Measurements from ENCODE around the gene EXTL1. TPM values are rescaled to one million over a fixed set of nuclear protein-coding genes. Genes with fewer than 3 reads are reported as not detected.

The EXTL1 gene
- total RNA-seq, 1 experiment from 2014 or later: not detected

DNA sequence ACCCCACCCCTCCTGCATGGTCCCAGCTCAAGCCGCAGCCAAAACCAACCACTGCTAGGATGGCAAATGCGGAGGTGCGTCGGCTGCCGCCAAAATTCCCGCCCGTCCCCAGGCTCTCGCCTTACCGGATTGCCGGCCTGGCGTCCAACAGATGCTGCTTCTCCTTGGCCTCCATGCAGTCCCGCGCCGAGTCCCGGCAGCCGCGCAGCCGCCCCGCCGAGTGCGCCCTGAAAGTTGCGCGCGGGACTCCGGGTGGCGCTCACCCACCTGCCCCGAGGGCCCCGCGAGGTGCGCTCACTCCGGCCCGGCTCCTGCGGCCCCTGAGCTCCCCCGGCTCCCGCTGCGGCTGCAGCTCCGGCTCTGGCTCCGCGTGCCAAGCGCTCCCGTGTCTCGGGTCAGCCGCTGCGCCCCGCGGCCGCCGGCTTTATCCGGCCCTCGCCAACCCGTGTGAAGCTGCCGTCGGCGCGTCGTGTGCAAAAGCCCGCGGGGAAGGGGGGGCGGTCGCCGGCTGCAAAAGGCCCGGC is 24.2 kb downstream of the EXTL1 start, which contains the start of gene SLC30A2:
Gene SLC30A2, minus strand, starts transcription at position 397 of the 524 bp plus-strand sequence. Its CDS starts 222 bp downstream, at position 175.
- Histone ChIP-seq H3K27me3 (peaks cover 28% of the 10 kb centered on the region), H3K4me3 (no peak within 1 kb of the TSS), H3K36me3 (no peaks in the 10 kb centered on the region), H3K9me3 (no peaks in the 10 kb centered on the region)
- peak; percentile 28 for DNase-seq

DNA sequence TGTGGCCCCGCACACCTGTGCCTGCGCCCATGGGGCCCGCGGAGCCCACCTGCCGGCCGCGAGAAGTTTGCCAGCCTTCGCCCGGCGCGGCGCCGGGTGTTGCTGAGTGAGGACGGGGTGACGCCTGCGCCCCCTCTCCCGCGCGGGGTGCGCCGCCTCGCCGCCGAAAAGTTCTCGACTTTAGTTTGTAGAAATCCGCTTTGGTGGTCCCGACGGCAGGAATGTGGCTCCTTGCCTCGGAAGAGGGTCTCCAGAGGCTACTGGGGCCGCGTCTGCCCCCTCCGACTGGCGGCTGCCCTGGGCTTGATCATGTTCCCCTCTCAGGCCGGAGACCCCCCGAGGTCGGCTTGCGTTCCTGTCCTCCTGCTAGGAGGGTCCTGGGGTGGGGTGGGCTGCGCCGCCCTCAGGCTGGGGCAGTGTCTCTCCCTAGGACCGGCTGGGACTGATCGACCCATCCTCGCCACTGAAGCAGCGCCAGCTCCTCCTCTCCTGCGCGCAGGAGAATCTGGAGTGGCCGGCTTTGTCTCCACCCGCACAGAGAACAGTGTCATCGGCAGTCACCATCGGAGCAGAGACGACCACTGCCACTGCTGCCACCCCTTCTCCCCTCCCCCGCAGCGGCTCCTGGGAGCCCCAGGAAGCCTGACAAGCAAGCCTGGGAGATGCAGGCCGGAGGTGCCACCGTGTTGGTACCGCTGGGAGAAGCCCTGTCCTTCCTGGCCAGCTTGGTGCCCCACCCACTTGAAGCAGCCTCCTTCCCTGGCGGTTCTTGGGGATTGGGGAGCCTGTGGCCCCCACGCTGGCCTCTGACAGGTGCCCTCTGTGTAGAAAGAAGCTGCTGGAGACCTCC is 24.9 kb downstream of the EXTL1 start:
- H3K9me3 ChIP-seq: no peaks in the 10 kb centered on the region
- no peak for DNase-seq
- H3K36me3 ChIP-seq: no peaks in the 10 kb centered on the region
- H3K4me3 ChIP-seq: no peak overlapping the region
- H3K27me3 ChIP-seq: peaks cover 28% of the 10 kb centered on the region

DNA sequence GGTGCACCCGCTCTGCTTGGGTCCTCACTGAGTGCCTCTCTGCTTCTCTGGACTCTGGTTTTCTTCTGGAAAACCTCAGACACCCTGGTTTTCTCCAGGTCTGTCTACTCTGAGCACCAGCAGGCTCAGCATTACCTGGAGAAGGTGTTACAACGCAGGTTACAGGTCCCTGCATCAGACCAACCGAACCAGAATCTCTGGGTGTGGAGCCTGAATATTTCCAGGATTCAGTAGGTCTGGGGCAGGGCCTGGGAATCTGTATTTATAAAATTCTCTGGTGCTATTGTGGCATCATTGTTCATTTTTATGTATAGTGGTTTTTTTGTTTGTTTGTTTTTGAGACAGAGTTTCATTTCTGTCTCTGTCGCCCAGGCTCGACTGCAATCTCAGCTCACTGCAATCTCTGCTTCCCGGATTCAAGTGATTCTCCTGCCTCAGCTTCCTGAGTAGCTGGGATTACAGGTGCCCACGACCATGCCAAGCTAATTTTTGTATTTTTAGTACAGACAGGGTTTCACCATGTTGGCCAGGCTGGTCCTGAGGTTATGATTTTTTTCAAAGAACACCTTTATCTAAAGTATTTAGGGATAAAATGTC is 25.8 kb downstream of the EXTL1 start:
- DNase-seq: no peak
- no peaks in the 10 kb centered on the region for H3K36me3 ChIP-seq
- no peak overlapping the region for H3K4me3 ChIP-seq
- H3K9me3 ChIP-seq: no peaks in the 10 kb centered on the region
- H3K27me3 ChIP-seq: peaks cover 28% of the 10 kb centered on the region

DNA sequence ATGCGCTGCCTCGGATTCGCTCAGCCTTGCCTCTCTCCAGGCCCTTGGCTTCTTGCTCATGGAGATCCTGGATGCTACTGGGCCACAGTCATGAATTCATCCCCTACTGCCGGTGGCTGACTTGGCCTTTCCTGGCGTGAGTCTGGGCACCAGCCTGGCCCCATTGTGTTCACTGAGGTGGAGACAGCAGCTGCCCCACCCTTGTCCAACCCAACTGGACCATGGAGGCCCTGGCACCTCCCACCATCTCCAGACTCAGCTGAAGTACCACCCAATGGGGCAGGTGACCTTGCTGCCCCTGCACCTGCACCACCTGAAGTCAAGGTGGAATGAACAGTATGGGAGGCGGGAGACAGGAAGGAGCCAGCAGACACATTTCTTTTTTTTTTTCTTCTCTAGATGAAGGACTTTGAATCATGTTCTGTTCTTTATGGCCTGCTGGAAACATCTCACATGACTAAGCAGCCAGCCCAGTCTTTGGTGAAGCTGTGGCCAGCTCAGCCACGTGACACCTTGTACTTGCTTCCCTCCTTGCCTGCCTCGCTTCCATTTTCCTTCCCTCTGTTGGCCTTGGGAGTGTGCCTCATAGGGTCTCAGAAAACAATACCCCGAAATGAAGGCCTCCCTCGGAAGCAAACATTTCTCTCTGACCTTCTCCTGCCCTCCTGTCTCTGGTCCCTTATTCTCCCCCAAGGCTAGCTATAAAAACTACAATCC is 28.1 kb downstream of the EXTL1 start:
- Histone ChIP-seq H3K4me3 (no peak overlapping the region), H3K36me3 (no peaks in the 10 kb centered on the region), H3K27me3 (peaks cover 28% of the 10 kb centered on the region), H3K9me3 (no peaks in the 10 kb centered on the region)
- no peak for DNase-seq

DNA sequence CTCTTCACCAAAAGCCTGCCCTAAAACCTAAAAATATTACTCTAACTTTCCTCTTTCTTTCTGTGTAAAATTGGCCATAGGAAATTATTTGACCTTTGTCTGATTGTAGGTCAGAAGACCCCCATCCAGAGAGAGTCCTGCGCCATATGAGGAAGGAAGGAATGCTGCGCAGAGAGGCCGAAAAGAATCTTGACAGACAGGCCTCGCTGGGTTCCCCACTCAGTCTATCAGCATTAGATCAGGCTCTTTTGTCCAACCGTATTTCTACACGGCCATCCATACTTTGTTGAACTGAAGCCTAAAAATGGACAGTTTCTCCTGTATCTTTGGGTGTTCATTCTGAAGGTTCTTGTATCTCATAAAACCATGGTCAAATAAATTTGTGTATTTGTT is 28.7 kb downstream of the EXTL1 start:
- no peaks in the 10 kb centered on the region for H3K36me3 ChIP-seq
- H3K4me3 ChIP-seq: no peak overlapping the region
- no peaks in the 10 kb centered on the region for H3K9me3 ChIP-seq
- no peak for DNase-seq
- H3K27me3 ChIP-seq: peaks cover 25% of the 10 kb centered on the region

DNA sequence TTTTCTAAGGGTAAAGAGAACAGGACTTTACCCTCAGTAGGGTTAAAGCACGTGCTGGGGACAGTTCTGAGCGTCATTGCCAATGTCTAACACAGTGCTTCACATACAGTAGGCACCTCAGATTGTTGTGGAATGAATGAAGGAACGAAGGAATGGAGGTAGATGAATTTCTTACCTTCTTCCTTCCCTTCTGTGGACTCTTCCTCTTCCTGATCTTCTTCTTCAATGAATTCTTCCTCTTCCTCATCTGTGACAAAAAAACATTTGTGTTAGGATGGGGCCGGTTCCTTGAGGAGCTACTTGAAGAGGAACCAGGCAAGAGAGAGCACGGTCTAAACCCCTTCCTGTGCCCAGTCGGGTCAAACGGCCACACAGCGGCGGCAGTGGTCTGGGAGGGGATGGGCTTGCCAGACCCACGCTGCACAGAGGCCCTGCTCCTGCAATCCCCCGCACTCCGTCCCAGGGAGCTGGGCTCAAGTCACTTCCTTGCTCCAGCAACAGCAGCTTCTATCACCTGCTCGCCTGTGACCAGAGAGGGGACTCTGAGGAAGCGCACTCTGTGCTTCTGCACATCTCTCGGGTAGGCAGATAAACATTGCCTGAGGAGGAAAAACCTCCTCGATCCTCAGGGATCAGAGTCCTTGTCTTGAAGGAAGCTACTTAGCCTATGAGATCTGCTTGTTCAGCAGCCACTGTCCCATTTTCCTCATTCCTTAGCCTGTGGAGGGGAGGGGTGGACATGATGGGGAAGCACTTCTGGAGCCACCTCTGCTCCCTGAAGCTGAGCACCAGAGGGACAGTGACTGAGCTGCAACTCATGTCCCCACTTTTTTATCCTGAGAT is 32.4 kb downstream of the EXTL1 start:
- H3K9me3 ChIP-seq: no peaks in the 10 kb centered on the region
- H3K36me3 ChIP-seq: no peaks in the 10 kb centered on the region
- no peak for DNase-seq
- no peaks in the 10 kb centered on the region for H3K27me3 ChIP-seq
- H3K4me3 ChIP-seq: no peak overlapping the region

DNA sequence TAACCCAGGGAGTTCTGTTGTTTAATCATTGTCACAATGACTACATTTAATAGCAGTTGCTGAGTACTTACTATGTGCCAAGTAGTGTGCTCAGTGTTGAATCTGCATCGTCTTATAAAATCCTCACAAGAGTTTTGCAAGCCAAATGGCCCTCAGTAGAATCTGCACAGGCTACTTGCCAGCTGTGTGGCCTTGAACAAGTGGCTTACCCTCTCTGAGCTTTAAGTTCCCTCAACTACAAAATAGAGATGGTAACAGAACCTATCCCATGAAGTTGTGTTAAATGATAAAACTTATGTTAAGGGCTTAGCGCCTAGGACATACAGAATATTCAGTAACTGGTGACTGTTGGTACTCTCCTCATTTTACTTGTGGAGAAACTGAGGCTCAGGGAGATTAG is 33.5 kb downstream of the EXTL1 start:
- Histone ChIP-seq H3K36me3 (no peaks in the 10 kb centered on the region), H3K27me3 (no peaks in the 10 kb centered on the region), H3K4me3 (no peak overlapping the region), H3K9me3 (no peaks in the 10 kb centered on the region)
- DNase-seq: no peak

DNA sequence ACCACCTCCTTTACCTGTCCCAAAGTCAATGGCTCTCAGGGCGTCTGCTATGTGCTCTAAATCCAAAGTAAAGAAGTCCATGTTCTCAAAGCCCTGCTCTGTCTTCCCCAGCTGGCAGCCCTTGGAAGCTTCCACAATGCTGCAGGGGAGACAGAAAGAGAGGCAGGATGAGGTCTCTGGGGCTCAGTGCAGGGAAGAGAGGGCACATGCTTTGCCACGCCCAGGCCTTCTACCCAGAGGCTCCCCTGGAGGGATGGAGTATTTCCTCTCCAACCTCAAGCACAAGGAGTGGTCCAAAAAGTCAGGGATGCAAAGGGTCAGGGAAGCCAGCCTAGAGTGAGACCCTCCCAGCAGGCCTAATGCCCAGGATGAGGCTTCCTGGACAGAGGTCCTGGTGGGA is 35.6 kb downstream of the EXTL1 start:
- H3K27me3 ChIP-seq: no peaks in the 10 kb centered on the region
- H3K9me3 ChIP-seq: no peaks in the 10 kb centered on the region
- no peak for DNase-seq
- no peaks in the 10 kb centered on the region for H3K36me3 ChIP-seq
- no peak overlapping the region for H3K4me3 ChIP-seq

DNA sequence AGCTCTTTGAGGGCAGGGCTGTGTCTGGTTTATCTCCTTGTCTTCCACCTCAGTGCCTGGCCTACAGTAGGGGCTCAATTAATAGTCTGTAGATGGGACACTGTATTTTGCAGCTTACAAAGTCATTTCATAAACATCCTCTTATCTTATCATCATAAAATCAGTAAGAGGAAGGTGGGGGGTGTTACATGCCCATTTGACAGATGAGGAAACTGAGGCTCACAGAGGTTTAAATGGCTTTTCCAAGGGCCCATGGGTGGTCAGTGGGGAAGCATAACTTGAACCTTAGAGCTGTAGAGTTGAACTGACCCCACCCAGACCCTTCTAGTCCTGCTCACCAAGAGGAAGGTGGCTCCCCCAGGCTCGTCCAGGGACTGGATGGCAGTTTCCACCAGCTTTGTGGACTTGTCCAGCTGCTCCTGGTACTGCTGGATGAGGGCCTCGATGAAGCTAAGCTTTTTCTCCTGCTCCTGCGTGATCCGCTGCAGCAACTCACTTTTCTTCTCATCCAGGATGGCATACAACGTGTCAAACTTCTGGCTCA is 36.5 kb downstream of the EXTL1 start:
- Histone ChIP-seq H3K36me3 (no peaks in the 10 kb centered on the region), H3K27me3 (no peaks in the 10 kb centered on the region), H3K9me3 (no peaks in the 10 kb centered on the region), H3K4me3 (no peak overlapping the region)
- no peak for DNase-seq

DNA sequence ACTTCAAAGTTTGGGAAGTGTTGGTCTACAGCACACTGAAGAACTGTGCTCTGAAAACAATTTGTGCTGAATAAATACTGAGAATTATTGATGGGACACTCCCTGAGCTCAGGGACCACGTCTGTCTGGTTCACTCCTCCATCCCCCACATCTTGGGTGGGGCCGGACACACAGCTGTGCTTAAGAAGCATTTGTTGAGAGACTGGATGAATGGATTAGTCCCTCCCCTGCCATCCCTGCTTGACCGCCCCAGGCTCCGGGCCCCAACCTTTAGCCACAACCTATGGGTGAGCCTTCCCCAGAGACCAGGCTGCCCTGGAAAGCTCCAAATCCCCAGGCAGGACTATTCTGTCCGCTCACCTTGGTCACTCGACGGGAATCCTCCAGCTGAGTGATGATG is 38.3 kb downstream of the EXTL1 start:
- Histone ChIP-seq H3K36me3 (no peaks in the 10 kb centered on the region), H3K27me3 (no peaks in the 10 kb centered on the region)
- no peak for DNase-seq

DNA sequence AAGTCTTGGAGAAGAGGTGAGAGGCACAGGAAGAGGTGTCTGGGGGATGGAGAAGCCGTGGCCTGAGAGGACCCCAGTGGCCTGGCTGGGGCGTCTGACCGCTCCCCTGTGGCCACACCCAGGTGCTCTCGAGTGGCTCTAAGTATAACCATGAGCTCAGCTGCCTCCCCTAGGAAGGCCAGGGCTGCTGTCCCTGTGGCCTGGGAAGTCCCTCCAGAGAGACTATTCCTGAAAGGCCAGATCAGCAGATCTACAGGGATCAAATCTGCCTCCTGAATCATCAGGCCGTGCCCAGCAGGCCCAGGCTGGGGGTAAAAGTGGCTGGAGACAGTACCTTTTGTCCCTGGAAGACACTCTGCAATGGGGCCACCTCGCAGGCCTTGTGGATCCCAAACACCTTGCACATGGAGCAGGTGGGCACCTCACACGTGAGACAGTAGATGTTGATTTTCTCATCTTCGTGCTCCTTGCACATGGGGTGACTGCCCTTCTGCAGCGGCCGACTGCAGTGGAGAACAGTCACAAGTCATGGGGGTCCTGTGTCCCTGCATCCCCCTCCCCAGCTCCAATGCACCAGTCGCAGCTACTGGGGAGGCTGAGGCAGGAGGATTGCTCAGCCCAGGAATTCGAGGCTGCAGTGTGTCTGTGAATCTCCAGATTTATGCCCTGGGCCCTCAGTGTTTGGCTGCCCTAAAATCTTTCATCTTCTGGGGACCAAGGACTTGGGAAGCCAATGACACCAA is 39.4 kb downstream of the EXTL1 start:
- H3K36me3 ChIP-seq: no peaks in the 10 kb centered on the region
- no peak overlapping the region for H3K4me3 ChIP-seq
- no peaks in the 10 kb centered on the region for H3K27me3 ChIP-seq
- no peaks in the 10 kb centered on the region for H3K9me3 ChIP-seq
- no peak for DNase-seq

More for the DNA sequence above, 38.3 kb downstream of the EXTL1 start:
- Histone ChIP-seq H3K4me3 (no peak overlapping the region), H3K9me3 (no peaks in the 10 kb centered on the region)

DNA sequence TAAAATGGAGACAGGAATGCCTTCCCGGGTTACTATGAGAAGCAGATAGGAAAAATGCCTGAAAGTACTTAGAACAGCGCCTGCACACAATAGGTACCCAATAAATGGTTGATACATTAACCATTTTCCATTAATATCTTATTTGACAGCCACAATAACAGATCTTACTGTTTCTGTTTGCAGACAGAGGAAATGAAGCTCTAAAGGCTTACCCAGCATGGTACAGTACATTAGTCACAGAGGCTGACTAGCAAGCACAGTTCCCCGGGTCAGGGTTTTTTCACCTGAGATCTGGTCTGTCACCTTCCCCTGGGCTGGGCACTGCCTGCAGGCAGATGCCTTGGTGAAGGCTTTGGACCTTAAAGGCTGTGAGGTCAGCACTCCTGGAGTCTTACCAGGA is 43.0 kb downstream of the EXTL1 start:
- Histone ChIP-seq H3K4me3 (no peak overlapping the region), H3K9me3 (no peaks in the 10 kb centered on the region), H3K27me3 (no peaks in the 10 kb centered on the region), H3K36me3 (no peaks in the 10 kb centered on the region)
- DNase-seq: no peak

DNA sequence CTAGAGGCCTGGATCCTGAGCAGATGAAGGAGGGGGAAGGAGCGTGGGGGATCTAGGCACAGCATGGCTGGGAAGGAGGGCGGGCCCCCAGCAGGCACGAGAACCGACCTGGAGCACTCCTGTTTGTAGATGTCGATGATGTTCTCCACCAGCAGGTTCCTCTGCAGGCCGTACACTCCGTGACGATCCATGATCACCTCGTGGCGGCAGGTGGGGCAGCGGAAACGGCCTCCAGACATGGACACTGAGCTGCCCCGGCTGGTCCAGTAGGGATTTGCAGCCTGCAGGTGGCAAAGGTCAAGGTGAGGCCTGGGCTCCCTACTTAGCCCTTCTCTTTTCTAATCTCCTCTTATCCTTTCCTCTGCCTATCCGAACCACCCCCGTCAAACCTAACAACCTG is 44.6 kb downstream of the EXTL1 start:
- H3K9me3 ChIP-seq: no peaks in the 10 kb centered on the region
- no peaks in the 10 kb centered on the region for H3K27me3 ChIP-seq
- H3K4me3 ChIP-seq: no peak overlapping the region
- no peaks in the 10 kb centered on the region for H3K36me3 ChIP-seq
- DNase-seq: no peak

DNA sequence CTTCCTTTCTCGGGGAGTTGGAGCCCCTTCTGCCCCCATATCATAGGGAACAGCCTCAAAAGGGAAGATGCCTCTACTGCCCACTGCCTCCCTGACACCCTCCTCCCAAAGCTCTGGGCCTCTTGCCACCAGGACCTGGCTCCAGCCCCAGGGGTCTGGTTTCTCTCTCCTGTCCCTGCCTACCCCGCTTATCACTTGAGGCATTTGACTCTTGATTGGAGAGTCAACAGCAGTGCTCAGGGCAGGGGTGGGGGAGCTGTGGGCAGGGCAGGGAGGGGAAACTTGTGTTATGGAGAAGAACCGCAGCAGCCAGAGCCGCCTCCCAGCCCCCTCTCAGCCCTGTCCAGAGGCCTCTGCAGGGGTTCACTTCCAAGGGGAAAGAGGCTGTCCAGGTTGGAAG is 45.3 kb downstream of the EXTL1 start:
- no peaks in the 10 kb centered on the region for H3K9me3 ChIP-seq
- no peak for DNase-seq
- H3K27me3 ChIP-seq: no peaks in the 10 kb centered on the region
- no peaks in the 10 kb centered on the region for H3K36me3 ChIP-seq
- no peak overlapping the region for H3K4me3 ChIP-seq

DNA sequence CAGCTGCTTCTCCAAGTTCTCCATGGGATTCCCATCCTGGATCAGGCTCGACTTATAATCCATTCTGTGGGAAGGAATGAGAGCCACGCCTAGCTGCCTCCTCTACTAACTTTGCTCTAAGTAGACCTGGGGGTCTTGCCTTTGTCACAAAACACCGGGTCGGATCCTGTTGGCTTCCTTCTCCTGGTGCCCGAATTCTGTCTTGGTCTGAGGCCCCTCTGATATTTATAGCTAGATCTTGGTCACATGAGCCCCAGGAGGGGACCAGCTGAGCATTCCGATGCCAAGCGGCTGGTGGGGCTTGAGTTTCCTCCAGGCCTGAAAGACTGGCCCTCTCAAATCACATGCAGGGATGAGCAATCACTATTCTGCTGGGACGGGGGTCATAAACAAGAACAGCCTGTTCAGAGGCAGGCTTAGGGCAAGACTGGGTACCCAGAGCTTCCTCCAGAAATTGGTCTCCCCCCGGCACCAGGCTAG is 45.9 kb downstream of the EXTL1 start, which contains the start of gene TRIM63:
Gene TRIM63, minus strand, starts transcription at position 199 of the 480 bp plus-strand sequence. Its CDS starts 136 bp downstream, at position 63.
- DNase-seq: no peak
- Histone ChIP-seq H3K4me3 (no peak within 1 kb of the TSS), H3K27me3 (no peaks in the 10 kb centered on the region), H3K9me3 (no peaks in the 10 kb centered on the region), H3K36me3 (no peaks in the 10 kb centered on the region)
